H1 (cell line): ENCODE measurements around the gene C2orf74. TPM values are rescaled to one million over a fixed set of nuclear protein-coding genes. Genes with fewer than 3 reads are reported as not detected.

Experiments used
- CBX8 ChIP-seq: fragments of 300-800, 300-1000 bp; sonication (generic); IDR thresholded peaks from 2 replicates; pipeline ENCODE4 v1.7.1; 2016; ENCODE audit warnings: low read depth, low read length, borderline replicate concordance
- RAD21 ChIP-seq, 2 experiments: IDR thresholded peaks in 1 of 2; conservative IDR thresholded peaks in 1 of 2; 2 replicates each; pipeline ENCODE4 v1.6.1; 2011; ENCODE audit warnings: low read depth in 2 of 2, low read length in 2 of 2, improper control_type of control experiment in 1 of 2, inconsistent platforms in 1 of 2, mild to moderate bottlenecking in 1 of 2, moderate library complexity in 1 of 2
- RFX5 ChIP-seq: IDR thresholded peaks from 2 replicates; pipeline ENCODE4 v1.6.1; 2011; ENCODE audit warnings: low read depth, low read length, improper control_type of control experiment, borderline replicate concordance
- RXRA ChIP-seq: IDR thresholded peaks from 2 replicates; pipeline ENCODE4 v1.6.1; 2011; ENCODE audit warnings: low read depth, mild to moderate bottlenecking, low read length, moderate library complexity; ENCODE audit not compliant: insufficient read depth
- SIX5 ChIP-seq: IDR thresholded peaks from 2 replicates; pipeline ENCODE4 v1.6.1; 2011; ENCODE audit warnings: mild to moderate bottlenecking, low read depth, low read length
- SUZ12 ChIP-seq: fragments of 200-600 bp; sonication (generic); IDR thresholded peaks from 2 replicates; pipeline ENCODE4 v1.6.1; 2012; ENCODE audit warnings: mild to moderate bottlenecking, inconsistent platforms, low read length, moderate library complexity, mixed read lengths
- polyA plus RNA-seq, 7 experiments: library from polyadenylated mRNA; depleted of rRNA in 3 of 7; stranded (reverse) in 5 of 7; unstranded in 2 of 7; fragments of >200 nt in 5 of 7; fragments of 200-250 nt in 2 of 7; gene quantifications; 1 replicate in 5 of 7; 2 replicates in 1 of 7; 4 replicates in 1 of 7; pipeline versions ENCODE4 v1.2.1 to v1.2.3, GENCODE V29; 2011 to 2013; ENCODE audit warnings: missing spikeins in 2 of 7, mixed read lengths in 2 of 7
- total RNA-seq: library from RNA; stranded (reverse); fragmentation: NEBNext Ultra II Directional; extraction: Animal tissue kit (Norgen Biotek cat#: 25700); gene quantifications from 2 replicates; pipeline ENCODE4 v1.2.1, GENCODE V29; 2021

Gene C2orf74
- total and polyA plus RNA-seq, 2 of the 8 experiments (the other 6 are each of a cell fraction or from before 2014, with no cell fraction given): 2.6 to 9.3 TPM

GRCh38 chr2:61141151-61141550 is 20.8 kb upstream of the C2orf74 start (continued):
- TF ChIP-seq RFX5: no peak
- no peak for TF ChIP-seq RXRA
- TF ChIP-seq CBX8: no peak
- no peak for TF ChIP-seq SUZ12
- no peak for TF ChIP-seq RAD21 (IDR thresholded peaks at IDR 0.05 in 1 of 2, conservative IDR thresholded peaks at IDR 0.05 in 1 of 2; ENCODE audit: low read depth in 2 of 2, low read length in 2 of 2)
- TF ChIP-seq SIX5: no peak
